Measurements from ENCODE around the gene CLN3. TPM values are rescaled to one million over a fixed set of nuclear protein-coding genes. Genes with fewer than 3 reads are reported as not detected.

The CLN3 gene
- total RNA-seq, 1 experiment from 2014 or later, result 37.3 TPM

DNA sequence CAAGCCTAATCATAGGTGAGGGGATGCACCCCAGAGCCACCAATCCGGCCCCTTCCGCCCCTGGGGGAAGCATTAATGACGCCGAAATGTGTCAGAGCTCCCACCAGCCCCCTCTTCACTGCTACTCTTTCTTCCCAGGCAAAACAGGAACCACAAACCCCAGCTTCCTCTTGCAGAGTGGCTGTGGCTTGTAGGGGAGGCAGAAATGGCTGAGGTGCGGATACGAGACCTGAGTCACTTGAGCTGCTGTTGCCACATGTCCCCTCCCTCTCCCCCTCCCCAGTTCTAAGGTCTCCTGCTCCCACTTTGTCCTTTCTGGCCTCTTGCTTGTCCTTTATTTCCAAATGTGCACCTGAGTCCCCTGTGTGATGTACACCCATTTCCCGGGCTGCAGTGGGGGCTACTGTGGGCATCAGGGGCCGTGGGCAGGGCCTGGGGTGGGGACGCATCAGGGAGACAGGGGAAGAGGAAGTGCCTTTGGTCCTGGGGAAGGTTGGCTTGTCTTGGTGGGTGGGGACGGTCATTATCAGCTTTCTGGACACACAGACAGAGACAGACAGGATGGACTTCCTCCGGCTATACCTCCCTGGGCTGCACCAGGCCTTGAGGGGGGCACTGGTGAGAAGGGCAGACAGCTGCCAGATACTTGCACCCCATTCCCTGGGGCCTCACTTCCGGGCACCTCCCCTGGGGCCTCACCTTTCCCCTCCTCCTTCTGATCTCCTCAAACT lies 2.4 kb upstream of the CLN3 start, which contains the start of gene APOBR:
Gene APOBR, plus strand, starts transcription at position 523 of the 731 bp plus-strand sequence. Its CDS starts 39 bp downstream, at position 562.
- ChIA-PET POLR2A (ENCODE audit: low non-redundant PET) (no interaction called here), CTCF (no interaction called here)
- Histone ChIP-seq H3K27ac (ENCODE audit: low read depth, low read length, poor library complexity, severe bottlenecking) (no peak within 1 kb of the TSS), H3K36me3 (ENCODE audit: insufficient read depth, low read length, poor library complexity, severe bottlenecking) (no peaks in the 10 kb centered on the region), H3K4me1 (ENCODE audit: insufficient read depth, low read length, poor library complexity, severe bottlenecking) (no peaks in the 10 kb centered on the region), H3K27me3 (replicated peaks; ENCODE audit: insufficient read depth, low read depth, low read length, poor library complexity) (no peaks in the 10 kb centered on the region), H3K4me3 (ENCODE audit: low read depth, low read length, poor library complexity, severe bottlenecking) (no peak within 1 kb of the TSS), H3K9me3 (ENCODE audit: low read depth, low read length, poor library complexity, severe bottlenecking) (no peaks in the 10 kb centered on the region)
- intact Hi-C loops (cut with micrococcal nuclease; ENCODE audit: unreplicated experiment), result no loop called here
- no peak for TF ChIP-seq EZH2 (IDR thresholded peaks at IDR 0.05; ENCODE audit: borderline replicate concordance, low read depth, low read length, poor library complexity, severe bottlenecking)
- TF ChIP-seq, protein P1, sequence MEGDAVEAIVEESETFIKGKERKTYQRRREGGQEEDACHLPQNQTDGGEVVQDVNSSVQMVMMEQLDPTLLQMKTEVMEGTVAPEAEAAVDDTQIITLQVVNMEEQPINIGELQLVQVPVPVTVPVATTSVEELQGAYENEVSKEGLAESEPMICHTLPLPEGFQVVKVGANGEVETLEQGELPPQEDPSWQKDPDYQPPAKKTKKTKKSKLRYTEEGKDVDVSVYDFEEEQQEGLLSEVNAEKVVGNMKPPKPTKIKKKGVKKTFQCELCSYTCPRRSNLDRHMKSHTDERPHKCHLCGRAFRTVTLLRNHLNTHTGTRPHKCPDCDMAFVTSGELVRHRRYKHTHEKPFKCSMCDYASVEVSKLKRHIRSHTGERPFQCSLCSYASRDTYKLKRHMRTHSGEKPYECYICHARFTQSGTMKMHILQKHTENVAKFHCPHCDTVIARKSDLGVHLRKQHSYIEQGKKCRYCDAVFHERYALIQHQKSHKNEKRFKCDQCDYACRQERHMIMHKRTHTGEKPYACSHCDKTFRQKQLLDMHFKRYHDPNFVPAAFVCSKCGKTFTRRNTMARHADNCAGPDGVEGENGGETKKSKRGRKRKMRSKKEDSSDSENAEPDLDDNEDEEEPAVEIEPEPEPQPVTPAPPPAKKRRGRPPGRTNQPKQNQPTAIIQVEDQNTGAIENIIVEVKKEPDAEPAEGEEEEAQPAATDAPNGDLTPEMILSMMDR (conservative IDR thresholded peaks at IDR 0.05; ENCODE audit: low read depth, low read length), result no peak
- no TSS peak for BruUV-seq (replicated peaks)
- DNase-seq (ENCODE audit: low spot score), result no peak

DNA sequence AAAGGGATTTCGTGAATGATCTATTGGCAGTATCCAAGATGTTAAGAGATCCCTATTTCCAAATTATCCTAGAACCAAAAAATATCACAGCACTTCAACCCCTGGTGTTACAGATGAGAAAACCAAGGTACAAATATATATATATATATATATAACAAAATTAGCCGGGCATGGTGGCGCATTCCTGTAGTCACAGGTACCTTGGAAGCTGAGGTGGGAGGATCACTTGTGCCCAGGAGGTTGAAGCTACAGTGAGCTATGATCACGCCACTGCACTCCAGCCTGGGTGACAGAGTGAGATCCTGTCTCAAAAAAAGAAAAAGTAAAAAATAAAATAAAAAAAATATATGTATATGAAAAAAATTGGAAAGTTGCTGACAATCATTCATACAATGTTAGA lies 637 bp upstream of the CLN3 start:
- ChIA-PET CTCF (no interaction called here), POLR2A (ENCODE audit: low non-redundant PET) (no interaction called here)
- no peaks in the 10 kb centered on the region for H3K36me3 ChIP-seq (ENCODE audit: insufficient read depth, low read length, poor library complexity, severe bottlenecking)
- DNase-seq (ENCODE audit: low spot score), result no peak
- intact Hi-C loops (cut with micrococcal nuclease; ENCODE audit: unreplicated experiment), result no loop called here
- no peaks in the 10 kb centered on the region for H3K27me3 ChIP-seq (replicated peaks; ENCODE audit: insufficient read depth, low read depth, low read length, poor library complexity)
- H3K4me3 ChIP-seq (ENCODE audit: low read depth, low read length, poor library complexity, severe bottlenecking), result peak overlapping the region; percentile 94
- H3K9me3 ChIP-seq (ENCODE audit: low read depth, low read length, poor library complexity, severe bottlenecking), result no peaks in the 10 kb centered on the region
- no peak for TF ChIP-seq EZH2 (IDR thresholded peaks at IDR 0.05; ENCODE audit: borderline replicate concordance, low read depth, low read length, poor library complexity, severe bottlenecking)
- TF ChIP-seq, protein P1 (conservative IDR thresholded peaks at IDR 0.05; ENCODE audit: low read depth, low read length), result no peak
- BruUV-seq (replicated peaks), result no TSS peak
- peak overlapping the region; percentile 98 for H3K27ac ChIP-seq (ENCODE audit: low read depth, low read length, poor library complexity, severe bottlenecking)
- no peaks in the 10 kb centered on the region for H3K4me1 ChIP-seq (ENCODE audit: insufficient read depth, low read length, poor library complexity, severe bottlenecking)

DNA sequence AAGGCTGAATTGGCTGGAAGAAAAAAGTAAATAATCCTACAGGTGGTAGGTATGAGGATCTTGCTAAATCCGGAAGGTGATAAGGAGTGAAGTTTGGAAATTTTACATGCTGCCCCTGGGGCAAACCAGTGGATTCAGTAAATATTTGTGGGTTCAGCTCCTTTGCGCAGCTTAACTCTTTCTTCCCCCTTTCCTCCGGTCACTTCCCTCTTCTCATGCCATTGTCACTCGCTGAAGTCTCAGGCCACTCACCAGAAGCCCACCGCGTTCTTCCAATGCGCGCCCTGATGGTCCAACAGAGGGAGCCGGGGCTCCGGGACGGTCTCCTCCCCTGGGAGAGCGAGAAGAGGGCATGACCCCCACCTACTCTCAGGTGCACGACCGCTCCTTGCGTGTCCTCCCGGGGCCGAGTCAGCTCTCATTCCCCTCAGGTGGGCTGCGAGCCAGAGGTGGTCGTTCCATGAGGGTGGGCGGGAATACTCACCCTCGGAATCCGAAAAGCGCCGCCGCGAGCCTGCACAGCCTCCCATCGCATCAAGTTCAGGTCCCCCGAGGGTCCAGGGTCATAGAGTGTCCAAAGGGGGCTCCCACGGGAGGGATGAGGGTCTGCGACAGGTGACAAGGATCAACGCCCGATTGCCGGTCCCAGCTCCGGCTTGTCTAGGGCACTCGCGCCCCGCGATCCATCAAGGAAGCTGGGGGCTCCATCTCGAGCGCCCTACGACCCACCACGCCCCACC lies 474 bp downstream of the CLN3 start:
- Histone ChIP-seq H3K27me3 (replicated peaks; ENCODE audit: insufficient read depth, low read depth, low read length, poor library complexity) (no peaks in the 10 kb centered on the region), H3K4me1 (ENCODE audit: insufficient read depth, low read length, poor library complexity, severe bottlenecking) (no peaks in the 10 kb centered on the region), H3K27ac (ENCODE audit: low read depth, low read length, poor library complexity, severe bottlenecking) (peak overlapping the region; percentile 98), H3K36me3 (ENCODE audit: insufficient read depth, low read length, poor library complexity, severe bottlenecking) (no peaks in the 10 kb centered on the region), H3K4me3 (ENCODE audit: low read depth, low read length, poor library complexity, severe bottlenecking) (peak overlapping the region; percentile 94), H3K9me3 (ENCODE audit: low read depth, low read length, poor library complexity, severe bottlenecking) (no peaks in the 10 kb centered on the region)
- DNase-seq (ENCODE audit: low spot score), result peak; percentile 22
- ChIA-PET CTCF (interaction anchor here (0.6 kb wide), 1 partner anchor 12 kb away, joined by 3 read pairs; no protein-coding TSS in a partner anchor), POLR2A (ENCODE audit: low non-redundant PET) (interaction anchor here (0.6 kb wide), 1 partner anchor 22 kb away, joined by 15 read pairs; no protein-coding TSS in a partner anchor)
- TSS peak; percentile 57 for BruUV-seq (replicated peaks)
- intact Hi-C loops (cut with micrococcal nuclease; ENCODE audit: unreplicated experiment), result no loop called here
- TF ChIP-seq EZH2 (IDR thresholded peaks at IDR 0.05; ENCODE audit: borderline replicate concordance, low read depth, low read length, poor library complexity, severe bottlenecking), result no peak
- TF ChIP-seq, protein P1 (conservative IDR thresholded peaks at IDR 0.05; ENCODE audit: low read depth, low read length), result 0 out of 2 replicates have a peak, but pooled peaks have one; percentile 24

Measured in A673 (cell line).